Measurements from ENCODE around the gene TEX12.
"Not testable (repeated sequence)": the region's sequence is repeated elsewhere in the genome, so short reads cannot be mapped to it uniquely, and the experiment has no call there.

Gene TEX12

DNA sequence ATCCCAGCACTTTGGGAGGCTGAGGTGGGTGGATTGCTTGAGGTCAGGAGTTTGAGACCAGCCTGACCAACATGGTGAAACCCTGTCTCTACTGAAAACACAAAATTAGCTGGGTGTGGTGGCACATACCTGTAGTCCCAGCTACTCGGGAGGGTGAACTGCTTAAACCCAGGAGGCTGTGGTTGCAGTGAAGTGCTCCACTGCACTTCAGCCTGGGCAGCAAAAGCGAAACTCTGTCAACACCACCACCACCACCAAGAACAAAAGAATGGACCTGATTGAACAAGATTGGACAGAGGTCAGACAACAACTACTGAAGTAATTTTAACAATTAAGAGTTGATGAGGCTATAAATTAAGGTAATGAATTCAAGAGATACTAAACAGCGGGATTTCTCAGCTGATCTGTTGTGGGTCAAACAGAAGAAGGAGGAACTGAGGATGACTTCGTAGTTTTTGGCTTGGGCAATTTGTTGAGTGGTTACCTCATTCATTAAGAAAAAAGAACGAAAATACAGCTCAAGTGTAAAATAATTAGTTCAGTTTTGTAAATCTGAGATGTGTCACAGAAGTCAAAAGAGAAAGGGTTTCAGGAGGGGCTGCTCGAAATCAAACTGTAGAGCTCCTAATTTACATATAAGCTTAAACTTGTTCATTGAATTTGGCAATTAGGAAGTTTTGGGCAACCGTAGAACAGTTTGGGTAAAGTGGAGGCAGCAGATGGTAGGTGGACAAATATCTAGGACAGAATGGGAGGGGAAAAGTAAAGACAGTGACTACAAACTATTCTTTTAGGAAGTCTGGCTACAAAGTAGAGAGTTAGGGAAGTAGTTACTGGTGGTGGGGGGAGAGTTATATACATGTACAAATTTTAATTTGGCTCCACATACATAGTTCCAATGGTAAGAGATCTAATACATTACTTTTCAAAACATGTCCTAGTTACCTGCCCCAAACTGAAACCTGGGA is 7.8 kb upstream of the TEX12 start:
- DNase-seq (ENCODE audit: low spot score), result no peak
- no peak overlapping the region for H3K4me3 Mint-ChIP-seq

GRCh38 chr11:112160091-112160848 is 6.9 kb upstream of the TEX12 start:
- H3K27ac Mint-ChIP-seq, result no peak overlapping the region
- no peak overlapping the region for H3K4me3 Mint-ChIP-seq

More for the DNA sequence above, 7.8 kb upstream of the TEX12 start:
- Mint-ChIP-seq H3K27ac (no peak overlapping the region), H3K36me3 (ENCODE audit: low read depth) (no peaks in the 10 kb centered on the region), H3K4me1 (ENCODE audit: low read depth) (peaks cover 7% of the 10 kb centered on the region), H3K27me3 (ENCODE audit: low read depth) (peaks cover 10% of the 10 kb centered on the region), H3K9me3 (no peaks in the 10 kb centered on the region)

DNA sequence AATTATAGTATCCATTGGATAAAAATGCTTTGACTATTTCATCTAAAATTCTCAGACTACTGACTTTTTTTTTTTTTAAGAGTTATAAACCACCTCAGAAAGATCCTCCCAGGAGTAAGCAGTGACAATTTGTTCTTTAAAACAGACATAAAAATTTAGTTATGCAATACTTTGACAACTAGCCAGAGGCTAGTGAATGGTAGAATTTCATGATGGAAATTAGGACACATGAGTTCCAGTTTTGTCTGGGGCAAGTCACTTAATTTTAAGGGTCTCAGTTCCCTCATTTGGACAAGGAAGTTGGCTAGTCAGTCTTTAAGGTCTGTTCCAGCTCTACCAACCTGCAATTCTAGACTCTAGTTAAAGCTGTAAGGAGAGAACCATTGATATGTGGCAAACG is 6.2 kb upstream of the TEX12 start:
- Mint-ChIP-seq H3K9me3 (no peaks in the 10 kb centered on the region), H3K4me3 (no peak overlapping the region), H3K4me1 (ENCODE audit: low read depth) (peaks cover 7% of the 10 kb centered on the region), H3K27me3 (ENCODE audit: low read depth) (peaks cover 15% of the 10 kb centered on the region), H3K36me3 (ENCODE audit: low read depth) (no peaks in the 10 kb centered on the region), H3K27ac (no peak overlapping the region)
- no peak for DNase-seq (ENCODE audit: low spot score)

More at GRCh38 chr11:112160091-112160848, 6.9 kb upstream of the TEX12 start:
- peaks cover 15% of the 10 kb centered on the region for H3K27me3 Mint-ChIP-seq (ENCODE audit: low read depth)
- peaks cover 7% of the 10 kb centered on the region for H3K4me1 Mint-ChIP-seq (ENCODE audit: low read depth)
- H3K9me3 Mint-ChIP-seq, result no peaks in the 10 kb centered on the region
- H3K36me3 Mint-ChIP-seq (ENCODE audit: low read depth), result no peaks in the 10 kb centered on the region
- no peak for DNase-seq (ENCODE audit: low spot score)

DNA sequence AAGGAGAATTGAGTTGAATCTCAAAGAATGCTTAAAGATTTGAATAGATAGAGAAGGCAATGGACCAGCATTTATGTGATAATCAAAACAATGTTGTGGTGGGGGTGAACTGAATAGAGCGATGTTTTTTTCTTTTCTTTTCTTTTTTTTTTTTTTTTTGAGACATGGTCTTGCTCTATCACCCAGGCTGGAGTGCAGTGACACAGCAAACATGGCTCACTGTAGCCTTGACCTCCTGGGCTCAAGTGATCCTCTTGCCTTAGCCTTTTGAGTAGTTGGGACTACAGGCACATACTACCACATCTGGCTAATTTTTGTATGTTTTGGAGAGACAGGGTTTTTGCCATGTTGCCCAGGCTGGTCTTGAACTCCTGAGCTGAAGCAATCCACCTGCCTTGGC is 5.0 kb upstream of the TEX12 start:
- H3K27ac Mint-ChIP-seq; H3K36me3 Mint-ChIP-seq (ENCODE audit: low read depth); H3K4me3 Mint-ChIP-seq; H3K4me1 Mint-ChIP-seq (ENCODE audit: low read depth); H3K9me3 Mint-ChIP-seq; DNase-seq (ENCODE audit: low spot score): not testable (repeated sequence)
- peaks cover 15% of the 10 kb centered on the region for H3K27me3 Mint-ChIP-seq (ENCODE audit: low read depth)

DNA sequence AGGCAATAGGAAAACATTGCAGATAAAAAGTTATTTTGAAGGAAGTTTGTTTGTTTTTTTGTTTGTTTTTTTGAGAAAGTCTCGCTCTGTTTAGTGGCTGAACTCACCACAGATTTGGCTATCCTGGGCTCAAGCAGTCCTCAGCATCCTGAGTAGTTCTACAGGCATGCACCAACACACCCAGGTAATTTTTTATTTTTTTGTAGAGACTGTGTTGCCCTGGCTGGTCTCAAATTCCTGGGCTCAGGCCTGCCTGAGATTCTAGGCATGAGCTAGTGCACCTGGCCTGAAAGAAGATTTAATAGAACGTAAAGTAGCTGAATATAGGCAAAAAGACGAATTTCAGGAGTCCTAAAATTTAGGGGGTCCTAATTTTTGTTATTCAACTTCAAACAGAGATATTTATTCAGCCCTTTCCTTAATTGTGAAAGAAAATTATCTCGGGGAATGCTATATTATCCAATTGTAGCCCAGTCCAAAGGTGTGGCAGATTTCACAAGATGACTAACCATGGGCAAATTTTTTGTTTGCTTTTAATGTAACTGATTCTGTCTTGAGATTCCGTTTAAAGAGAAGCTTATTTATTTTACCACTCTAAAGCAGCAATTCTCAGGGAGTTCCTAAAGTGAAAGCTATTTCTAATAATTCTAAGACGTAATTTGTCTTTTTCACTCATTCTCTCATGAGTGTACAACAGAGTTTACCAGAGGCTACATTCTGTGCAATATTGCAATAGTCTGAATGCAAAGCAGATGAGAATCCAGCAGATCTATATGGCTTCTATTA is 4.2 kb upstream of the TEX12 start:
- Mint-ChIP-seq H3K4me1 (ENCODE audit: low read depth) (peaks cover 7% of the 10 kb centered on the region), H3K9me3 (no peaks in the 10 kb centered on the region), H3K27me3 (ENCODE audit: low read depth) (peaks cover 18% of the 10 kb centered on the region), H3K36me3 (ENCODE audit: low read depth) (no peaks in the 10 kb centered on the region), H3K4me3 (no peak overlapping the region), H3K27ac (no peak overlapping the region)
- DNase-seq (ENCODE audit: low spot score), result no peak

- peak within 1 kb of the TSS; percentile 73 for H3K4me3 Mint-ChIP-seq
- H3K4me1 Mint-ChIP-seq (ENCODE audit: low read depth), result peaks cover 7% of the 10 kb centered on the region
- no peak within 1 kb of the TSS for H3K27ac Mint-ChIP-seq
- no peaks in the 10 kb centered on the region for H3K9me3 Mint-ChIP-seq
- H3K36me3 Mint-ChIP-seq (ENCODE audit: low read depth), result no peaks in the 10 kb centered on the region
- DNase-seq (ENCODE audit: low spot score), result no peak
- peaks cover 18% of the 10 kb centered on the region for H3K27me3 Mint-ChIP-seq (ENCODE audit: low read depth)
Measured at GRCh38 chr11:112163875-112164685, 3.1 kb upstream of the TEX12 start, which contains the start of gene IL18. Gene IL18 (minus strand): TSS chr11:112164094. CDS start chr11:112155053, 9,041 bp downstream.

DNA sequence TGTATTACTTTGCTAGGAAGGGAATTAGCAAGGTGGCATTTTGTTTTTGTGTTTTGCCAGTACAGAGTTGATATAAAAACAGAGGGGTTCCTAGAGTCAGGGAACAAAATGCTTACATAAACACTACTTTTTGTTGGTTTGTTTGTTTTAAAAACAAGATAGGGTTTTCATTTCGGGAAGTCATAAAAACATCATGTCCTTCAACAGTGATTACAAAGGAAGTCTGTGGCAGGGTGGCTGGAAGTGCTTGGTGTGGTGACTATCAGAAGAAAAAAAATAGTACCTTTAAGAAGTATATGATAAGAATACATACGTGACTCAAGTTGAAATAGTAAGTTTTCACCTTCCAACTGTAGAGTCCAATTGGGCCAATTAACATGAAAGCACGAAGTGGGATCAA is 2.1 kb upstream of the TEX12 start:
- DNase-seq (ENCODE audit: low spot score), result no peak
- Mint-ChIP-seq H3K27ac (no peak overlapping the region), H3K4me3 (no peak overlapping the region), H3K36me3 (ENCODE audit: low read depth) (no peaks in the 10 kb centered on the region), H3K27me3 (ENCODE audit: low read depth) (peaks cover 16% of the 10 kb centered on the region), H3K9me3 (no peaks in the 10 kb centered on the region), H3K4me1 (ENCODE audit: low read depth) (peaks cover 7% of the 10 kb centered on the region)

- no peak for DNase-seq (ENCODE audit: low spot score)
Measured at GRCh38 chr11:112166562-112166961, 610 bp upstream of the TEX12 start.

GRCh38 chr11:112172362-112172994 is 5.3 kb downstream of the TEX12 start:
- no peak for DNase-seq (ENCODE audit: low spot score)
- Mint-ChIP-seq H3K4me1 (ENCODE audit: low read depth) (peaks cover 5% of the 10 kb centered on the region), H3K36me3 (ENCODE audit: low read depth) (no peaks in the 10 kb centered on the region), H3K27me3 (ENCODE audit: low read depth) (peaks cover 10% of the 10 kb centered on the region), H3K9me3 (no peaks in the 10 kb centered on the region), H3K27ac (no peak overlapping the region), H3K4me3 (no peak overlapping the region)

More at GRCh38 chr11:112166562-112166961, 610 bp upstream of the TEX12 start:
- no peak overlapping the region for H3K4me3 Mint-ChIP-seq
- H3K4me1 Mint-ChIP-seq (ENCODE audit: low read depth), result peaks cover 7% of the 10 kb centered on the region
- peaks cover 15% of the 10 kb centered on the region for H3K27me3 Mint-ChIP-seq (ENCODE audit: low read depth)
- H3K27ac Mint-ChIP-seq, result no peak overlapping the region
- no peaks in the 10 kb centered on the region for H3K36me3 Mint-ChIP-seq (ENCODE audit: low read depth)
- H3K9me3 Mint-ChIP-seq, result no peaks in the 10 kb centered on the region

- H3K4me1 Mint-ChIP-seq (ENCODE audit: low read depth), result peaks cover 5% of the 10 kb centered on the region
- no peak overlapping the region for H3K27ac Mint-ChIP-seq
- no peak for DNase-seq (ENCODE audit: low spot score)
- H3K9me3 Mint-ChIP-seq, result no peaks in the 10 kb centered on the region
- H3K27me3 Mint-ChIP-seq (ENCODE audit: low read depth), result peaks cover 13% of the 10 kb centered on the region
- no peaks in the 10 kb centered on the region for H3K36me3 Mint-ChIP-seq (ENCODE audit: low read depth)
- no peak overlapping the region for H3K4me3 Mint-ChIP-seq
Measured at GRCh38 chr11:112173152-112173551, 6.0 kb downstream of the TEX12 start.

GRCh38 chr11:112174789-112175598 is 7.8 kb downstream of the TEX12 start, which contains the start of gene BCO2:
Gene BCO2 (plus strand): TSS chr11:112175512. CDS start chr11:112175602, 90 bp downstream.
- Mint-ChIP-seq H3K36me3 (ENCODE audit: low read depth) (no peaks in the 10 kb centered on the region), H3K9me3 (no peaks in the 10 kb centered on the region), H3K27me3 (ENCODE audit: low read depth) (peaks cover 30% of the 10 kb centered on the region), H3K27ac (no peak within 1 kb of the TSS), H3K4me3 (peak within 1 kb of the TSS; percentile 69), H3K4me1 (ENCODE audit: low read depth) (peaks cover 7% of the 10 kb centered on the region)
- DNase-seq (ENCODE audit: low spot score), result peak; percentile 41

- H3K9me3 Mint-ChIP-seq, result no peaks in the 10 kb centered on the region
- H3K36me3 Mint-ChIP-seq (ENCODE audit: low read depth), result no peaks in the 10 kb centered on the region
- DNase-seq (ENCODE audit: low spot score), result no peak
- H3K4me3 Mint-ChIP-seq, result peak overlapping the region; percentile 69
- peaks cover 33% of the 10 kb centered on the region for H3K27me3 Mint-ChIP-seq (ENCODE audit: low read depth)
- no peak overlapping the region for H3K27ac Mint-ChIP-seq
- peaks cover 7% of the 10 kb centered on the region for H3K4me1 Mint-ChIP-seq (ENCODE audit: low read depth)
Measured at GRCh38 chr11:112175599-112175952, 8.4 kb downstream of the TEX12 start.
